GM19468 (cell line): ENCODE results near the gene ZNF300.
"Not testable (repeated sequence)": the region's sequence is repeated elsewhere in the genome, so short reads cannot be mapped to it uniquely, and the experiment has no call there.

Experiments used
- ATAC-seq: cut with Tn5 transposase; IDR thresholded peaks from one replicate; pipeline ENCODE4 v1.9.1; 2021; ENCODE audit warnings: mild to moderate bottlenecking, moderate library complexity, moderate number of reproducible peaks; ENCODE audit not compliant: unreplicated experiment; ENCODE audit errors: extremely low read depth

Gene ZNF300

GRCh38 chr5:150846654-150847333 is 58.0 kb downstream of the ZNF300 start:
- peak; percentile 59 for ATAC-seq

- not testable (repeated sequence) for ATAC-seq
Measured at GRCh38 chr5:150846308-150846653, 58.5 kb downstream of the ZNF300 start, which contains the start of gene IRGM. TSS of gene IRGM (plus strand) at chr5:150846521. CDS start at chr5:150848124, 1,603 bp downstream.

- not testable (repeated sequence) for ATAC-seq
Measured at GRCh38 chr5:150845185-150845859, 59.5 kb downstream of the ZNF300 start.
